GM12878 (cell line): ENCODE measurements around the gene IPO11. TPM values are rescaled to one million over a fixed set of nuclear protein-coding genes. Genes with fewer than 3 reads are reported as not detected.
A peak's percentile ranks its signal among the peaks of the same experiment; 100 is the strongest.

ENCODE experiments used
- ASH2L ChIP-seq: fragments of 300-600, 200-600 bp; sonication (generic); IDR thresholded peaks from 2 replicates; pipeline ENCODE4 v1.6.1; 2017; ENCODE audit warnings: low read depth, mild to moderate bottlenecking, borderline replicate concordance
- BCL3 ChIP-seq: IDR thresholded peaks from 2 replicates; pipeline ENCODE4 v1.6.1; 2011; ENCODE audit warnings: borderline replicate concordance, low read depth, mild to moderate bottlenecking, moderate library complexity, low read length; ENCODE audit not compliant: insufficient read depth, poor library complexity, severe bottlenecking
- CBX3 ChIP-seq: fragments of 200-600 bp; sonication (generic); IDR thresholded peaks from 2 replicates; pipeline ENCODE4 v1.6.1; 2016; ENCODE audit warnings: low read depth, borderline replicate concordance
- ETV6 ChIP-seq, 2 experiments: fragments of 450-650 bp in 1 of 2; IDR thresholded peaks in 1 of 2; conservative IDR thresholded peaks in 1 of 2; 2 replicates each; pipeline ENCODE4 v1.6.1; 2014; ENCODE audit warnings: antibody characterized with exemption in 1 of 2, borderline replicate concordance in 1 of 2, low read depth in 1 of 2, mild to moderate bottlenecking in 1 of 2, moderate library complexity in 1 of 2
- HDAC6 ChIP-seq: fragments of 200-600 bp; sonication (generic); IDR thresholded peaks from one replicate; pipeline ENCODE4 v1.8.0; 2017; ENCODE audit warnings: antibody characterized with exemption; ENCODE audit not compliant: unreplicated experiment
- HDGF ChIP-seq: fragments of 450-650 bp; IDR thresholded peaks from 2 replicates; pipeline ENCODE4 v1.6.1; 2016; ENCODE audit warnings: antibody characterized with exemption
- JUND ChIP-seq: IDR thresholded peaks from 2 replicates; pipeline ENCODE4 v1.6.1; 2012; ENCODE audit warnings: low read depth, mild to moderate bottlenecking, low read length, improper control_type of control experiment, moderate library complexity
- KDM1A ChIP-seq: fragments of 200-600 bp; sonication (generic); IDR thresholded peaks from 2 replicates; pipeline ENCODE4 v1.6.1; 2016; ENCODE audit warnings: borderline replicate concordance
- MEF2A ChIP-seq: IDR thresholded peaks from 2 replicates; pipeline ENCODE4 v1.6.1; 2011; ENCODE audit warnings: low read depth, mild to moderate bottlenecking, low read length, moderate library complexity; ENCODE audit not compliant: insufficient read depth
- MXI1 ChIP-seq: fragments of 150-350 bp; IDR thresholded peaks from 2 replicates; pipeline ENCODE4 v1.6.1; 2011; ENCODE audit warnings: low read depth, mild to moderate bottlenecking, inconsistent platforms, low read length, improper control_type of control experiment
- MYC ChIP-seq: IDR thresholded peaks from 2 replicates; pipeline ENCODE4 v1.6.1; 2011; ENCODE audit warnings: mild to moderate bottlenecking, low read length, moderate library complexity, inconsistent platforms; ENCODE audit not compliant: insufficient read depth, insufficient replicate concordance, insufficient read length, severe bottlenecking
- NFXL1 ChIP-seq: fragments of 450-650 bp; IDR thresholded peaks from 2 replicates; pipeline ENCODE4 v1.6.1; 2017; ENCODE audit warnings: antibody characterized with exemption, mild to moderate bottlenecking, borderline replicate concordance
- NFYB ChIP-seq: IDR thresholded peaks from 2 replicates; pipeline ENCODE4 v1.6.1; 2011; ENCODE audit warnings: low read depth, mild to moderate bottlenecking, low read length, improper control_type of control experiment, moderate library complexity; ENCODE audit not compliant: insufficient read depth
- PML ChIP-seq: IDR thresholded peaks from 2 replicates; pipeline ENCODE4 v1.6.1; 2012; ENCODE audit warnings: low read length, inconsistent platforms
- POLR2A ChIP-seq: IDR thresholded peaks from 2 replicates; pipeline ENCODE4 v1.6.1; 2011; ENCODE audit warnings: low read depth, mild to moderate bottlenecking, low read length
- POU2F2 ChIP-seq: IDR thresholded peaks from 3 replicates; pipeline ENCODE4 v1.6.1; 2011; ENCODE audit warnings: low read depth, mild to moderate bottlenecking, low read length, borderline replicate concordance
- RAD21 ChIP-seq: IDR thresholded peaks from 2 replicates; pipeline ENCODE4 v1.6.1; 2011; ENCODE audit warnings: mild to moderate bottlenecking, low read depth, low read length, moderate library complexity; ENCODE audit not compliant: insufficient read depth
- RFX5 ChIP-seq: IDR thresholded peaks from 2 replicates; pipeline ENCODE4 v1.6.1; 2011; ENCODE audit warnings: low read depth, low read length, improper control_type of control experiment
- SMARCA5 ChIP-seq: fragments of 450-650 bp; IDR thresholded peaks from 2 replicates; pipeline ENCODE4 v1.6.1; 2017; ENCODE audit warnings: mild to moderate bottlenecking
- SREBF1 ChIP-seq: IDR thresholded peaks from 2 replicates; pipeline ENCODE4 v1.6.1; 2012; ENCODE audit warnings: mild to moderate bottlenecking, low read length
- TAF1 ChIP-seq: IDR thresholded peaks from 2 replicates; pipeline ENCODE4 v1.6.1; 2011; ENCODE audit warnings: mild to moderate bottlenecking, low read depth, low read length, borderline replicate concordance
- TCF12 ChIP-seq: IDR thresholded peaks from 2 replicates; pipeline ENCODE4 v1.6.1; 2011; ENCODE audit warnings: low read depth, mild to moderate bottlenecking, low read length
- polyA plus RNA-seq, 11 experiments: library from polyadenylated mRNA; depleted of rRNA in 4 of 11; unstranded in 6 of 11; stranded (reverse) in 5 of 11; fragments of >200 nt; fragmentation: Nextera tagmentation in 4 of 11; fragmentation: Illumina TruSeq in 1 of 11; extraction: Ambion mirVana in 4 of 11; extraction: Trizol in 1 of 11; gene quantifications; 1 replicate in 1 of 11; 2 replicates in 10 of 11; pipeline versions ENCODE4 v1.2.1 to v1.2.3, GENCODE V29; 2011 to 2016; ENCODE audit warnings: inconsistent platforms in 2 of 11, missing spikeins in 2 of 11, low read depth in 1 of 11
- total RNA-seq, 4 experiments: library from RNA; depleted of rRNA in 3 of 4; stranded (reverse); fragments of >200 nt in 3 of 4; fragmentation: Illumina TruSeq in 1 of 4; extraction: Trizol in 1 of 4; gene quantifications; 2 replicates each; pipeline versions ENCODE4 v1.2.1 to v1.2.3, GENCODE V29; 2013 to 2021
- TF ChIP-seq, protein P1 (sequence below): fragments of 450-650 bp; IDR thresholded peaks from 2 replicates; pipeline ENCODE4 v1.6.1; 2017; ENCODE audit warnings: mild to moderate bottlenecking, moderate library complexity
- TF ChIP-seq, protein P2 (sequence below): IDR thresholded peaks from 2 replicates; pipeline ENCODE4 v1.6.1; 2011; ENCODE audit warnings: mild to moderate bottlenecking, low read depth, low read length, moderate library complexity; ENCODE audit not compliant: insufficient replicate concordance

IPO11 gene
- total and polyA plus RNA-seq, 10 of the 15 experiments (the other 5 are each of a cell fraction or from before 2014, with no cell fraction given): 14.1 to 49.3 (median 29.8) TPM

- TF ChIP-seq NFYB (peak; percentile 63; the same call in 1 of the 2 replicates), HDGF (0 out of 2 replicates have a peak, but pooled peaks have one; percentile 54), PML (no peak), MEF2A (no peak), ETV6 (conservative IDR thresholded peaks at IDR 0.05 in 1 of 2, IDR thresholded peaks at IDR 0.05 in 1 of 2; ENCODE audit: borderline replicate concordance in 1 of 2, low read depth in 1 of 2) (no peak), JUND (no peak), KDM1A (no peak), SMARCA5 (no peak), SREBF1 (peak; percentile 20; the same call in 1 of the 2 replicates), POU2F2 (peak; percentile 65; the same call in 1 of the 3 replicates), TAF1 (peak; percentile 83), RAD21 (no peak), MYC (peak; percentile 33), POLR2A (peak; percentile 98), ASH2L (peak; percentile 93; the same call in 1 of the 2 replicates), NFXL1 (no peak), HDAC6 (no peak), CBX3 (no peak), TCF12 (0 out of 2 replicates have a peak, but pooled peaks have one; percentile 30), BCL3 (no peak), RFX5 (0 out of 2 replicates have a peak, but pooled peaks have one; percentile 50), MXI1 (peak; percentile 96)
- TF ChIP-seq, protein P1, sequence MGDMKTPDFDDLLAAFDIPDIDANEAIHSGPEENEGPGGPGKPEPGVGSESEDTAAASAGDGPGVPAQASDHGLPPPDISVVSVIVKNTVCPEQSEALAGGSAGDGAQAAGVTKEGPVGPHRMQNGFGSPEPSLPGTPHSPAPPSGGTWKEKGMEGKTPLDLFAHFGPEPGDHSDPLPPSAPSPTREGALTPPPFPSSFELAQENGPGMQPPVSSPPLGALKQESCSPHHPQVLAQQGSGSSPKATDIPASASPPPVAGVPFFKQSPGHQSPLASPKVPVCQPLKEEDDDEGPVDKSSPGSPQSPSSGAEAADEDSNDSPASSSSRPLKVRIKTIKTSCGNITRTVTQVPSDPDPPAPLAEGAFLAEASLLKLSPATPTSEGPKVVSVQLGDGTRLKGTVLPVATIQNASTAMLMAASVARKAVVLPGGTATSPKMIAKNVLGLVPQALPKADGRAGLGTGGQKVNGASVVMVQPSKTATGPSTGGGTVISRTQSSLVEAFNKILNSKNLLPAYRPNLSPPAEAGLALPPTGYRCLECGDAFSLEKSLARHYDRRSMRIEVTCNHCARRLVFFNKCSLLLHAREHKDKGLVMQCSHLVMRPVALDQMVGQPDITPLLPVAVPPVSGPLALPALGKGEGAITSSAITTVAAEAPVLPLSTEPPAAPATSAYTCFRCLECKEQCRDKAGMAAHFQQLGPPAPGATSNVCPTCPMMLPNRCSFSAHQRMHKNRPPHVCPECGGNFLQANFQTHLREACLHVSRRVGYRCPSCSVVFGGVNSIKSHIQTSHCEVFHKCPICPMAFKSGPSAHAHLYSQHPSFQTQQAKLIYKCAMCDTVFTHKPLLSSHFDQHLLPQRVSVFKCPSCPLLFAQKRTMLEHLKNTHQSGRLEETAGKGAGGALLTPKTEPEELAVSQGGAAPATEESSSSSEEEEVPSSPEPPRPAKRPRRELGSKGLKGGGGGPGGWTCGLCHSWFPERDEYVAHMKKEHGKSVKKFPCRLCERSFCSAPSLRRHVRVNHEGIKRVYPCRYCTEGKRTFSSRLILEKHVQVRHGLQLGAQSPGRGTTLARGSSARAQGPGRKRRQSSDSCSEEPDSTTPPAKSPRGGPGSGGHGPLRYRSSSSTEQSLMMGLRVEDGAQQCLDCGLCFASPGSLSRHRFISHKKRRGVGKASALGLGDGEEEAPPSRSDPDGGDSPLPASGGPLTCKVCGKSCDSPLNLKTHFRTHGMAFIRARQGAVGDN: peak; percentile 18; the same call in 1 of the 2 replicates
- TF ChIP-seq, protein P2, sequence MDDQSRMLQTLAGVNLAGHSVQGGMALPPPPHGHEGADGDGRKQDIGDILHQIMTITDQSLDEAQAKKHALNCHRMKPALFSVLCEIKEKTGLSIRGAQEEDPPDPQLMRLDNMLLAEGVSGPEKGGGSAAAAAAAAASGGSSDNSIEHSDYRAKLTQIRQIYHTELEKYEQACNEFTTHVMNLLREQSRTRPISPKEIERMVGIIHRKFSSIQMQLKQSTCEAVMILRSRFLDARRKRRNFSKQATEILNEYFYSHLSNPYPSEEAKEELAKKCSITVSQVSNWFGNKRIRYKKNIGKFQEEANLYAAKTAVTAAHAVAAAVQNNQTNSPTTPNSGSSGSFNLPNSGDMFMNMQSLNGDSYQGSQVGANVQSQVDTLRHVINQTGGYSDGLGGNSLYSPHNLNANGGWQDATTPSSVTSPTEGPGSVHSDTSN: no peak
These were observed at the start of gene IPO11 (continued) for GRCh38 chr5:62412549-62413329.
